LNCAP (cell line): Measurements from ENCODE around the gene PEDS1.

ENCODE experiments used
- CTCF ChIP-seq: fragments of 450-650 bp; IDR thresholded peaks from 2 replicates; pipeline ENCODE4 v1.5.1; 2017; ENCODE audit warnings: mild to moderate bottlenecking

Gene PEDS1

GRCh38 chr20:50196896-50197295, 43.4 kb upstream of the PEDS1 start:
- no peak for TF ChIP-seq CTCF

GRCh38 chr20:50196248-50196647, 42.7 kb upstream of the PEDS1 start:
- TF ChIP-seq CTCF: no peak

- TF ChIP-seq CTCF: no peak
Measured at GRCh38 chr20:50195524-50196120, 42.1 kb upstream of the PEDS1 start.

GRCh38 chr20:50194831-50195523, 41.5 kb upstream of the PEDS1 start:
- no peak for TF ChIP-seq CTCF

- TF ChIP-seq CTCF: no peak
Measured at GRCh38 chr20:50194422-50194830, 40.9 kb upstream of the PEDS1 start.

- TF ChIP-seq CTCF: no peak
Measured at GRCh38 chr20:50193836-50194421, 40.4 kb upstream of the PEDS1 start.

GRCh38 chr20:50193199-50193835, 39.8 kb upstream of the PEDS1 start:
- TF ChIP-seq CTCF: no peak
